Activated naive CD4-positive, alpha-beta T cell treated with anti-CD3 and anti-CD28 coated beads, Interleukin-2, amount 10 ng/mL, durations not matched to agents 5 hours and 36 hours (primary cell): ENCODE measurements around the gene TIMM10B. TPM values are rescaled to one million over a fixed set of nuclear protein-coding genes. Genes with fewer than 3 reads are reported as not detected.

Experiments
- total RNA-seq, 2 experiments: library from RNA; stranded (reverse); gene quantifications; one replicate each; pipeline ENCODE4 v1.2.3, GENCODE V29; 2021

TIMM10B gene
- 10 to 100 TPM; 40.9 to 42.2 TPM for total RNA-seq

GRCh38 chr11:6481012-6481923 is at the start of gene TIMM10B, which contains the start of gene ARFIP2:
Gene TIMM10B, plus strand, starts transcription at chr11:6481501. Its CDS starts 16 bp downstream, at chr11:6481517.
Gene ARFIP2, minus strand, starts transcription at chr11:6481331. Its CDS starts 910 bp downstream, at chr11:6480421.

GRCh38 chr11:6440906-6441358 is 40.4 kb upstream of the TIMM10B start, which contains the start of gene HPX:
Gene HPX, minus strand, starts transcription at chr11:6440987. Its CDS starts 24 bp downstream, at chr11:6440963.

GRCh38 chr11:6473451-6474412 is 7.6 kb upstream of the TIMM10B start, which contains the start of gene TRIM3:
Gene TRIM3, minus strand, starts transcription at chr11:6473941. Its CDS starts 8,246 bp downstream, at chr11:6465695.

GRCh38 chr11:6497069-6497839 is 16.0 kb downstream of the TIMM10B start, which contains the start of gene DNHD1:
Gene DNHD1, plus strand, starts transcription at chr11:6497280. Its CDS starts 936 bp downstream, at chr11:6498216.

Other genes starting within 250 kb of the TIMM10B start
- gene FHIP1B, start 246.9 kb upstream of the TIMM10B start, total RNA-seq: 10 to 100 TPM; 24.1 to 24.3 TPM
- under 1 TPM in 1 of 2 experiments, not detected in 1; 0.22 TPM for gene CNGA4, start 242.4 kb upstream of the TIMM10B start, total RNA-seq
- gene CCKBR, start 221.7 kb upstream of the TIMM10B start, total RNA-seq: not detected
- gene CAVIN3, start 161.0 kb upstream of the TIMM10B start, total RNA-seq: 1 to 10 TPM; 1.3 to 1.5 TPM
- gene SMPD1, start 91.0 kb upstream of the TIMM10B start, total RNA-seq: 10 to 100 TPM; 50.0 to 50.1 TPM
- 10 to 100 TPM; 63.5 to 66.8 TPM for gene APBB1, start 62.4 kb upstream of the TIMM10B start, total RNA-seq
- under 1 TPM in 1 of 2 experiments, not detected in 1; 0.39 TPM for gene HPX, start 40.5 kb upstream of the TIMM10B start, total RNA-seq
- 1 to 10 TPM; 7.5 to 9.3 TPM for gene TRIM3, start 7.6 kb upstream of the TIMM10B start, total RNA-seq
- gene ARFIP2, start 170 bp upstream of the TIMM10B start, total RNA-seq: 10 to 100 TPM; 40.7 to 42.8 TPM
- 10 to 100 TPM; 18.5 to 21.1 TPM for gene DNHD1, start 15.8 kb downstream of the TIMM10B start, total RNA-seq
- 10 to 100 TPM; 27.1 to 32.8 TPM for gene RRP8, start 122.1 kb downstream of the TIMM10B start, total RNA-seq
- 100 to 1,000 TPM; 151 to 155 TPM for gene ILK, start 122.3 kb downstream of the TIMM10B start, total RNA-seq
- gene TAF10, start 130.7 kb downstream of the TIMM10B start, total RNA-seq: 100 to 1,000 TPM; 143 to 148 TPM
- gene TPP1, start 137.9 kb downstream of the TIMM10B start, total RNA-seq: 100 to 1,000 TPM in 1 of 2 experiments, 10 to 100 TPM in 1; 99.0 to 101 TPM
- gene DCHS1, start 174.3 kb downstream of the TIMM10B start, total RNA-seq: under 1 TPM; 0.36 to 0.38 TPM
- gene MRPL17, start 201.8 kb downstream of the TIMM10B start, total RNA-seq: 10 to 100 TPM; 36.1 to 38.8 TPM